ENCODE data around the gene AGPAT4. TPM values are rescaled to one million over a fixed set of nuclear protein-coding genes. Genes with fewer than 3 reads are reported as not detected.

Gene AGPAT4
- total RNA-seq, 3 donors from 2014 or later = 6.5 to 12.3 (median 7.3) TPM

- Histone ChIP-seq H3K36me3 (ENCODE audit: low read depth) (no peaks in the 10 kb centered on the region), H3K4me1 (ENCODE audit: low read depth) (no peaks in the 10 kb centered on the region), H3K9me3 (no peaks in the 10 kb centered on the region), H3K4me3 (no peak overlapping the region)
- no peak for TF ChIP-seq CTCF (IDR thresholded peaks at IDR 0.05)
- intact Hi-C loops (cut with DNase I, micrococcal nuclease) = no loop called here
- DNase-seq (no peak), ATAC-seq (no peak)
These were observed 55.6 kb downstream of the AGPAT4 start for GRCh38 chr6:161218222-161218621.

- H3K4me3 ChIP-seq = no peak overlapping the region
- H3K4me1 ChIP-seq (ENCODE audit: low read depth) = no peaks in the 10 kb centered on the region
- TF ChIP-seq CTCF (IDR thresholded peaks at IDR 0.05) = no peak
- ATAC-seq (no peak), DNase-seq (no peak)
- intact Hi-C loops (cut with DNase I, micrococcal nuclease) = no loop called here
- H3K9me3 ChIP-seq = no peaks in the 10 kb centered on the region
- no peaks in the 10 kb centered on the region for H3K36me3 ChIP-seq (ENCODE audit: low read depth)
These were observed 56.2 kb downstream of the AGPAT4 start for GRCh38 chr6:161217628-161218027.

- intact Hi-C loops (cut with DNase I, micrococcal nuclease) = no loop called here
- no peak for ATAC-seq
These were observed 57.1 kb downstream of the AGPAT4 start for GRCh38 chr6:161216616-161217205.

GRCh38 chr6:161215876-161216615, 57.8 kb downstream of the AGPAT4 start:
- DNase-seq = no peak
- no peak overlapping the region for H3K4me3 ChIP-seq
- intact Hi-C loops (cut with DNase I, micrococcal nuclease) = no loop called here
- H3K9me3 ChIP-seq = peaks cover 9% of the 10 kb centered on the region
- no peaks in the 10 kb centered on the region for H3K4me1 ChIP-seq (ENCODE audit: low read depth)
- ATAC-seq = no peak
- no peaks in the 10 kb centered on the region for H3K36me3 ChIP-seq (ENCODE audit: low read depth)
- TF ChIP-seq CTCF (IDR thresholded peaks at IDR 0.05) = no peak

More at GRCh38 chr6:161216616-161217205, 57.1 kb downstream of the AGPAT4 start:
- no peak for DNase-seq
- no peak for TF ChIP-seq CTCF (IDR thresholded peaks at IDR 0.05)
- no peaks in the 10 kb centered on the region for H3K4me1 ChIP-seq (ENCODE audit: low read depth)
- no peaks in the 10 kb centered on the region for H3K36me3 ChIP-seq (ENCODE audit: low read depth)
- peaks cover 6% of the 10 kb centered on the region for H3K9me3 ChIP-seq
- no peak overlapping the region for H3K4me3 ChIP-seq

GRCh38 chr6:161215193-161215592, 58.7 kb downstream of the AGPAT4 start:
- peaks cover 9% of the 10 kb centered on the region for H3K9me3 ChIP-seq
- ATAC-seq (no peak), DNase-seq (no peak)
- TF ChIP-seq CTCF (IDR thresholded peaks at IDR 0.05) = no peak
- no peak overlapping the region for H3K4me3 ChIP-seq
- no peaks in the 10 kb centered on the region for H3K4me1 ChIP-seq (ENCODE audit: low read depth)
- H3K36me3 ChIP-seq (ENCODE audit: low read depth) = no peaks in the 10 kb centered on the region
- intact Hi-C loops (cut with DNase I, micrococcal nuclease) = no loop called here
